Activated T-helper 2 cell treated with anti-CD3 and anti-CD28 coated beads, Interferon-gamma antibody, Interleukin-2, Interleukin-4, amounts not matched to agents 10 μg/mL and 5 μg/mL and 100 μg/mL, durations not matched to agents 14 hours and 24 hours and 36 hours (primary cell): ENCODE measurements around the gene TMEM184B. TPM values are rescaled to one million over a fixed set of nuclear protein-coding genes. Genes with fewer than 3 reads are reported as not detected.

Experiments used
- DNase-seq: peaks from one replicate; pipeline ENCODE4 v3.0.0; 2021; ENCODE audit warnings: low spot score
- H3K27ac Mint-ChIP-seq: one replicate; pipeline ENCODE4 v1.8.0; 2021; ENCODE audit warnings: mixed read lengths
- H3K27me3 Mint-ChIP-seq: one replicate; pipeline ENCODE4 v1.8.0; 2021; ENCODE audit warnings: low read depth, mixed read lengths
- H3K36me3 Mint-ChIP-seq: one replicate; pipeline ENCODE4 v1.8.0; 2021; ENCODE audit warnings: low read depth, mixed read lengths
- H3K4me1 Mint-ChIP-seq: one replicate; pipeline ENCODE4 v1.8.0; 2021; ENCODE audit warnings: low read depth, mixed read lengths
- H3K4me3 Mint-ChIP-seq: one replicate; pipeline ENCODE4 v1.8.0; 2021; ENCODE audit warnings: low read depth, mild to moderate bottlenecking, moderate library complexity, mixed read lengths
- H3K9me3 Mint-ChIP-seq: one replicate; pipeline ENCODE4 v1.8.0; 2021; ENCODE audit warnings: mixed read lengths
- intact Hi-C: fragments of 100-400 bp; cut with micrococcal nuclease; formaldehyde crosslinking; loops from one replicate; pipeline ENCODE4 v1.15.1; 2023
- total RNA-seq: library from RNA; stranded (reverse); gene quantifications from 2 replicates; pipeline ENCODE4 v1.2.3, GENCODE V29; 2022

TMEM184B gene
- total RNA-seq, 1 donor from 2014 or later = 34.8 TPM

GRCh38 chr22:38249301-38249700 lies 23.5 kb downstream of the TMEM184B start:
- DNase-seq = no peak
- Mint-ChIP-seq H3K36me3 (no peaks in the 10 kb centered on the region), H3K9me3 (no peaks in the 10 kb centered on the region), H3K27ac (no peak overlapping the region), H3K4me3 (no peak overlapping the region), H3K4me1 (no peaks in the 10 kb centered on the region), H3K27me3 (no peaks in the 10 kb centered on the region)
- intact Hi-C loops = no loop called here

DNA sequence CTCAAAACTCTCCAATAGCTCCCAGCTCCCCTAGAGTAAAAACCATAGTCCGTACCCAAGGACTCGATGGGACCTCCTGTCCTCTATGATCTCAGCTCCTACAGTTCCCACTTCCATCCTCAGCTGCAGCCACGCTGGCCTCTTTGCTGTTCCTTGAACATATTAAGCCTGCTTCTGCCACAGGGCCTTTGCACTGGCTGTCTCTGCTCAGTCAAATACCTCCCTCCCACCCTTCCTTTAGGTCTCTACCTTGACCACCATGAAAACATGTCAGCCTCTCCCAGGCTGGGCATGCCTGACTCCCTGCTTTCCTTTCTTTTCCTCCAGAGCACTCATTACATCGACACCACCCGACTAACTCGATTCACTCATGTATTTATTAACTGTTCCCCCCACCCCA lies 24.5 kb downstream of the TMEM184B start:
- no peaks in the 10 kb centered on the region for H3K9me3 Mint-ChIP-seq
- intact Hi-C loops = no loop called here
- no peak overlapping the region for H3K27ac Mint-ChIP-seq
- H3K27me3 Mint-ChIP-seq = no peaks in the 10 kb centered on the region
- H3K4me1 Mint-ChIP-seq = no peaks in the 10 kb centered on the region
- H3K36me3 Mint-ChIP-seq = peaks cover 7% of the 10 kb centered on the region
- no peak for DNase-seq
- no peak overlapping the region for H3K4me3 Mint-ChIP-seq

GRCh38 chr22:38247713-38248112 lies 25.1 kb downstream of the TMEM184B start:
- no peaks in the 10 kb centered on the region for H3K9me3 Mint-ChIP-seq
- H3K27me3 Mint-ChIP-seq = no peaks in the 10 kb centered on the region
- H3K36me3 Mint-ChIP-seq = peaks cover 7% of the 10 kb centered on the region
- DNase-seq = no peak
- H3K27ac Mint-ChIP-seq = no peak overlapping the region
- H3K4me3 Mint-ChIP-seq = no peak overlapping the region
- no peaks in the 10 kb centered on the region for H3K4me1 Mint-ChIP-seq
- intact Hi-C loops = no loop called here

GRCh38 chr22:38246692-38247091 lies 26.1 kb downstream of the TMEM184B start:
- H3K36me3 Mint-ChIP-seq = peaks cover 7% of the 10 kb centered on the region

GRCh38 chr22:38246046-38246658 lies 26.7 kb downstream of the TMEM184B start:
- no peaks in the 10 kb centered on the region for H3K27me3 Mint-ChIP-seq
- no peaks in the 10 kb centered on the region for H3K9me3 Mint-ChIP-seq
- intact Hi-C loops = no loop called here
- no peak overlapping the region for H3K27ac Mint-ChIP-seq
- no peak for DNase-seq
- H3K4me1 Mint-ChIP-seq = no peaks in the 10 kb centered on the region
- H3K4me3 Mint-ChIP-seq = no peak overlapping the region
- peaks cover 7% of the 10 kb centered on the region for H3K36me3 Mint-ChIP-seq

More at GRCh38 chr22:38246692-38247091, 26.1 kb downstream of the TMEM184B start:
- Mint-ChIP-seq H3K27me3 (no peaks in the 10 kb centered on the region), H3K4me1 (no peaks in the 10 kb centered on the region), H3K4me3 (no peak overlapping the region), H3K27ac (no peak overlapping the region), H3K9me3 (no peaks in the 10 kb centered on the region)
- DNase-seq = no peak
- intact Hi-C loops = no loop called here

DNA sequence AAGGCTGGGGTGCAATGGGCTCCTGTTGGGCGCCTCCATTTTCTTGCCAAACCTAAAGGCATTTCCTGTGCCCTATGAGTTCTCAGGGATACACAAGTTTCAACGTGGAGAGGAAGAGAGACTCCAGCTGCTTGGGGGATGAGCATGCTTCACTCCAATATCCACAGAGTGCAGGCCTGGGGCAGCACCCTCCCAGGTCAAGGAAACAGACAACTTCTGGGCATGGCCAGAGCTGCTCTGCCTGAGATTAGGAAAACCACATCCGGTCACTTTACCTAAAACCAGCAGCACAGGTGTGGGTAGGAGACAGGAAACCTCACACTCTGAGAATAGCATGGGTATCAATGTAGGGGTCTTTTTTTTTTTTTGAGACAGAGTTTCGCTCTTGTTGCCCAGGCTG lies 28.7 kb downstream of the TMEM184B start:
- DNase-seq = no peak
- H3K9me3 Mint-ChIP-seq = no peaks in the 10 kb centered on the region
- peaks cover 4% of the 10 kb centered on the region for H3K4me1 Mint-ChIP-seq

GRCh38 chr22:38243007-38243765 lies 29.6 kb downstream of the TMEM184B start:
- intact Hi-C loops = no loop called here
- Mint-ChIP-seq H3K4me1 (peaks cover 4% of the 10 kb centered on the region), H3K4me3 (no peak overlapping the region), H3K9me3 (no peaks in the 10 kb centered on the region), H3K27me3 (no peaks in the 10 kb centered on the region), H3K27ac (no peak overlapping the region), H3K36me3 (peaks cover 11% of the 10 kb centered on the region)
- DNase-seq = no peak

More for the DNA sequence above, 28.7 kb downstream of the TMEM184B start:
- Mint-ChIP-seq H3K4me3 (no peak overlapping the region), H3K27me3 (no peaks in the 10 kb centered on the region), H3K36me3 (peaks cover 11% of the 10 kb centered on the region), H3K27ac (no peak overlapping the region)
- intact Hi-C loops = no loop called here

DNA sequence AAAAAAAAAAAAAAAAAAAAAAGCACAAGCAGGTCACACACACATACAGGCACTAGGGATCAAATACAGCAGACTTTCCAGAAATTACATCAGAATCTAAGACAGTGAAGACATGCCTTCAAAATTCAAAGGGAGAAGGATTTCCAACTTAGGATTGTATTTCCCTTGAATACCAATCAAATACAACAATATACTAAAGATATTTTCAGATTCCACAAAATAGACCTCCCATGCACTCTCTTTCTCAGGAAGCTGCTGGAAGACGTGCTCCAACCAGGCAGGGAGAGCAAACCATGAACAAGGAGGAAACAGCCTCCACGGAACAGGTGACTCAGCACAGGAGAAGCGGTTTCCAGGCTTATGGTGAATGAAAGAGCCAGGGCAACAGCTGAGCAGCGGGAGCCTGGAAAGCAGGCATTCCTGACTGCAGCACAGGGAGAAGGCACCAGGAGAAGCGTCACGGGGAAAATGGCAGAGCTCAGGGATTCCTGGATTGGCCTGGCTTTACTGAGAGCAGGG lies 32.0 kb downstream of the TMEM184B start:
- Mint-ChIP-seq H3K27ac (no peak overlapping the region), H3K4me3 (no peak overlapping the region), H3K36me3 (peaks cover 14% of the 10 kb centered on the region), H3K9me3 (no peaks in the 10 kb centered on the region), H3K27me3 (no peaks in the 10 kb centered on the region), H3K4me1 (peaks cover 4% of the 10 kb centered on the region)
- intact Hi-C loops = no loop called here
- no peak for DNase-seq

GRCh38 chr22:38239101-38239761 lies 33.6 kb downstream of the TMEM184B start:
- Mint-ChIP-seq H3K36me3 (peaks cover 14% of the 10 kb centered on the region), H3K4me3 (no peak overlapping the region), H3K27me3 (no peaks in the 10 kb centered on the region), H3K27ac (no peak overlapping the region), H3K4me1 (peaks cover 4% of the 10 kb centered on the region), H3K9me3 (no peaks in the 10 kb centered on the region)
- intact Hi-C loops = no loop called here
- no peak for DNase-seq

- intact Hi-C loops = no loop called here
- no peaks in the 10 kb centered on the region for H3K27me3 Mint-ChIP-seq
- H3K4me1 Mint-ChIP-seq = peaks cover 4% of the 10 kb centered on the region
- no peaks in the 10 kb centered on the region for H3K9me3 Mint-ChIP-seq
- no peak overlapping the region for H3K27ac Mint-ChIP-seq
- H3K36me3 Mint-ChIP-seq = peaks cover 8% of the 10 kb centered on the region
- H3K4me3 Mint-ChIP-seq = no peak overlapping the region
- no peak for DNase-seq
These were observed 34.2 kb downstream of the TMEM184B start for GRCh38 chr22:38238519-38239071.

DNA sequence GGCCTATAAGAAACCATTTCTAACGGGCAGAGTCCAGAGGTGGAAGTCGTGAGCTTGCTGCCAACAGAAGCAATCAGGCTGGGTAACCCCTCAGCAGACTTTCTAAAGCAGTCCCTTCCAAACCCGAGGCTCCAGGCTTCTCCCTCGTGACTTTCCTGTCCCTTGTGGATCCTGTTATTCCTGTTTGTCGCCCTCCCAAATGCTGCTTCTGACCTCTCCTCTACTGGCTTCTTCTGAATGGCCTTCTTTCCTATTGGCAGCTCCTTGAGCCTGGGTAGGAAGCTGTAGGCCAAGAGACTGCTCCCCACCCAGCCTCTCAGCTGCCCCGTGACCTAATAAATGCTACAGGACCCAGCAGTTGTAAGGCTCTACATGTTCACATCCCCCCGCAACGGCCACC lies 36.0 kb downstream of the TMEM184B start:
- Mint-ChIP-seq H3K9me3 (no peaks in the 10 kb centered on the region), H3K27ac (no peak overlapping the region), H3K27me3 (no peaks in the 10 kb centered on the region), H3K36me3 (peaks cover 6% of the 10 kb centered on the region), H3K4me3 (no peak overlapping the region), H3K4me1 (peaks cover 4% of the 10 kb centered on the region)
- intact Hi-C loops = no loop called here
- no peak for DNase-seq

DNA sequence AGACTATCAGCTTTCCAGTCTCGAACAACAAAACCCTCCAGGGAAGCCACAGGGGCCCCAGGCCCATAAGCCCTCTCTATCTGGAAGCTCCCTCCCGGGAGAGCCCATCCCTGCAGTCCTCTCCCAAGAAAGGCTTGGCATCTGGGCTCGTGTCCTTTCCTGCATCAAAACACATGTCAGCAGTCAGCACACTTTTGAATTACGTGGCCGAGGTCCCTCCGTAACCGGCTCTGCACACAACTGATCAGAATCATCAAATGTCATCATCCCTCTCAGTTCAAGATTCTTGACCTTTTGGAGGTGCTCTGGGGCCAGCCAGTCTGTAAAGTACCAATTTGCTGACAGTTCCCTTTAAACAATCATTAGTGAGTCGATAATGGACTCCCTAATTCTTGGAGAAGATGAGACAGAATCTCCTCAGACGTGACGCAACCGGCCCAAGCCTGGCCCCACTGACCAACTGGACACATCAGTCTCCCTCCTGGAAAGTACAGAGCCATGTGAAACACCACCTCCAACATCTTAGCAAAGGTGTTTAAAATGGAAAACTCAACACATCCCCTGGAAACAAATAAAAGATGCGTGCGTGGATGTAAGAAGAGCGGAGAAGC lies 37.5 kb downstream of the TMEM184B start:
- DNase-seq = no peak
- Mint-ChIP-seq H3K36me3 (peaks cover 7% of the 10 kb centered on the region), H3K9me3 (no peaks in the 10 kb centered on the region), H3K4me1 (no peaks in the 10 kb centered on the region), H3K4me3 (no peak overlapping the region), H3K27ac (no peak overlapping the region), H3K27me3 (no peaks in the 10 kb centered on the region)
- intact Hi-C loops = no loop called here
